ENCODE data around the gene TMED1. TPM values are rescaled to one million over a fixed set of nuclear protein-coding genes. Genes with fewer than 3 reads are reported as not detected.

Gene TMED1
- total and polyA plus RNA-seq, 9 of the 15 experiments (the other 6 are each of a cell fraction or from before 2014, with no cell fraction given), result 0.86 to 30.2 (median 23.5) TPM

- WGBS (ENCODE audit: insufficient coverage, low coverage, missing lambda C conversion rate), result 86% methylated on average over 7 of the region's 7 CpGs
- Histone ChIP-seq H3K9me1 (ENCODE audit: control insufficient read depth, insufficient read depth, low read length) (no peaks in the 10 kb centered on the region), H3K79me2 (ENCODE audit: control insufficient read depth, insufficient read depth, low read length) (no peaks in the 10 kb centered on the region), H3K4me1 (replicated peaks in 1 of 2; ENCODE audit: control insufficient read depth in 2 of 2, insufficient read depth in 2 of 2, low read length in 2 of 2) (peaks cover 2 to 32% of the 10 kb centered on the region in 2 experiments; a peak in 4 of 5 replicates), H4K20me1 (replicated peaks; ENCODE audit: control insufficient read depth, insufficient read depth, low read length) (no peaks in the 10 kb centered on the region), H3K9me3 (replicated peaks; ENCODE audit: control insufficient read depth, insufficient read depth, low read depth, low read length) (no peaks in the 10 kb centered on the region), H3K27me3 (ENCODE audit: control insufficient read depth in 2 of 2, insufficient read depth in 2 of 2, low read length in 2 of 2) (no peaks in the 10 kb centered on the region), H3K9ac (ENCODE audit: insufficient read depth in 1 of 2, low read depth in 2 of 2, low read length in 2 of 2) (peak overlapping the region in 1 of 2 experiments; percentile 64; a peak in 1 of 4 replicates), H3K27ac (ENCODE audit: extremely low read depth, low read depth, low read length) (no peak overlapping the region), H2AFZ (ENCODE audit: low read depth, low read length) (no peak overlapping the region), H3K4me3 (no peak overlapping the region), H3K4me2 (ENCODE audit: insufficient read depth, low read length) (no peak overlapping the region), H3K36me3 (ENCODE audit: control insufficient read depth, insufficient read depth, low read length) (peaks cover 75% of the 10 kb centered on the region; the same call in 2 of the 3 replicates)
- TF ChIP-seq PHB2 (IDR thresholded peaks at IDR 0.05; ENCODE audit: low read depth), result no peak
- ChIA-PET POLR2A (interaction anchor here (0.7 to 1.1 kb wide), 2 partner anchors 9 to 327 kb away, joined by 3 read pairs; no protein-coding TSS in a partner anchor), CTCF (ENCODE audit: low intra/inter-chr PET ratio) (no interaction called here)
- FAIRE-seq, result no peak
- no peak for ATAC-seq
- intact Hi-C loops (cut with micrococcal nuclease) (no loop called here), in situ Hi-C loops (cut with MboI) (no loop called here)
- no TSS peak for BruUV-seq (replicated peaks)
- DNase-seq (ENCODE audit: extremely low read depth in 1 of 4, low spot score in 3 of 4), result no peak
These were observed 9.8 kb downstream of the TMED1 start for GRCh38 chr19:10826231-10826630.

GRCh38 chr19:10823690-10824089 is 12.3 kb downstream of the TMED1 start:
- Histone ChIP-seq H3K36me3 (ENCODE audit: control insufficient read depth, insufficient read depth, low read length) (peaks cover 75% of the 10 kb centered on the region; the same call in 2 of the 3 replicates), H3K79me2 (ENCODE audit: control insufficient read depth, insufficient read depth, low read length) (no peaks in the 10 kb centered on the region; the same call in 2 of the 3 replicates), H3K9me3 (replicated peaks; ENCODE audit: control insufficient read depth, insufficient read depth, low read depth, low read length) (no peaks in the 10 kb centered on the region), H3K4me1 (replicated peaks in 1 of 2; ENCODE audit: control insufficient read depth in 2 of 2, insufficient read depth in 2 of 2, low read length in 2 of 2) (peaks cover 12 to 31% of the 10 kb centered on the region in 2 experiments; a peak in 4 of 5 replicates), H3K4me3 (no peak overlapping the region), H3K9me1 (ENCODE audit: control insufficient read depth, insufficient read depth, low read length) (no peaks in the 10 kb centered on the region), H3K27ac (ENCODE audit: extremely low read depth, low read depth, low read length) (no peak overlapping the region), H3K9ac (ENCODE audit: insufficient read depth in 1 of 2, low read depth in 2 of 2, low read length in 2 of 2) (no peak overlapping the region), H4K20me1 (replicated peaks; ENCODE audit: control insufficient read depth, insufficient read depth, low read length) (peaks cover 7% of the 10 kb centered on the region; the same call in 1 of the 2 replicates), H3K4me2 (ENCODE audit: insufficient read depth, low read length) (no peak overlapping the region), H2AFZ (ENCODE audit: low read depth, low read length) (no peak overlapping the region), H3K27me3 (ENCODE audit: control insufficient read depth in 2 of 2, insufficient read depth in 2 of 2, low read length in 2 of 2) (no peaks in the 10 kb centered on the region)
- no TSS peak for BruUV-seq (replicated peaks)
- FAIRE-seq, result no peak
- POLR2A ChIA-PET, result interaction anchor here (5.4 kb wide), 1 partner anchor 9 kb away, joined by 58 read pairs; the partner anchor contains the start of gene TMED1
- CTCF ChIA-PET (ENCODE audit: low intra/inter-chr PET ratio), result no interaction called here
- no peak for DNase-seq (ENCODE audit: extremely low read depth in 1 of 4, low spot score in 3 of 4)
- in situ Hi-C loops (cut with MboI), result no loop called here
- TF ChIP-seq POLR2G (IDR thresholded peaks at IDR 0.05; ENCODE audit: low read depth, low read length), result peak; percentile 24; the same call in 1 of the 2 replicates
- TF ChIP-seq MBD1 (CRISPR knock-in tag; IDR thresholded peaks at IDR 0.05), result no peak
- no peak for ATAC-seq
- intact Hi-C loops (cut with micrococcal nuclease), result no loop called here
- 90% methylated on average over 11 of the region's 12 CpGs for WGBS (ENCODE audit: insufficient coverage, low coverage, missing lambda C conversion rate)

All from K562 (cell line).